ENCODE results near the gene TALDO1. TPM values are rescaled to one million over a fixed set of nuclear protein-coding genes. Genes with fewer than 3 reads are reported as not detected.

Gene TALDO1
- total and polyA plus RNA-seq, 2 of the 8 experiments (the other 6 are each of a cell fraction or from before 2014, with no cell fraction given): 265 to 308 TPM

DNA sequence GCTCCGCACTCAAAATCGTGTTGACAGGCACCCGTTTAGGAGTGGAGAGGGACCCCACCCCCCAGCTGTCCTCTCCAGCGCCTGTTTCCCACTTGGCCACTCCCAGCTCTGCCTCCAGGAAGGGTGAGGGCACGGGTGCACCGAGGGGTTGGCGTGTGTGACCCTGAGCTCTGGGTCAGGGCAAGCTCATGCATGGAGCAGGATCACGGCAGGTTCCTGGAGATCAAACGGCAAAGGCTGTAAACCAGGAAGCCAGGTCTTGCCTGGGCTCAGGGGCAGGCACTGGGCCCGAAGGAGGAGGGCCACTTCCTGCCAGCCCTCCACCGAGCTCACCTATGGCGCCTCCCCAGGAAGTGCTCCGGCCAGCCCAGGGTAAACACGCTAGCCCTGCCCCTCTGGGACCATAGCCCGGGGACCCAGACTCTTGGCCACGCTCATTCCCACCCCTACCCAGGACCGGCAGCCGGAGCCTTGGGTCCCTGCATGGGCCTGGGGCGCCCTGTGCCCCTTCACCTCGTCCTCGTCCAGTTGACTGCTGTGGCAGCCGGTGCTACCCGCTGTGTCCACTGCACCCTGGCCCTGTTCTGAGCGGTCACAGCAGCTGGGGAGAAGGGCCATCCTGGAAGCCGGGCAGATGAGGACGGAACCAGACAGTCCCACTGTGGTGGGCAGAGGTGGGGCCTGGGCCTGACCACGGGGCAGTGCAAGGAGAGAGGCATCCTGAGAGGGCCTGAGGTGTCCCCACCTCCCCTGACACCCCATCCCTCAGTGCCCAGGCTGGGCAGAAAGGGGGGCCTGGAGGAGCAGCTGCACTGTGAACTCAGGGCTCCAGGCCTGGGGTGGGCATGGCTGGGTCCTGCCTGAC, 42.3 kb upstream of the TALDO1 start:
- CTCF ChIA-PET (ENCODE audit: partially characterized antibody): interaction anchor here (0.6 to 3.6 kb wide), 5 partner anchors 8 to 43 kb away, joined by 4 to 22 read pairs (median 8); partner anchors contain the start of genes DEAF1 and TMEM80
- DNase-seq (ENCODE audit: low read depth in 1 of 2, low spot score in 2 of 2): no peak

More for the DNA sequence above, 42.3 kb upstream of the TALDO1 start:
- Histone ChIP-seq H3K79me2 (ENCODE audit: control insufficient read depth in 1 of 2, insufficient read depth in 2 of 2, low read length in 2 of 2) (no peaks in the 10 kb centered on the region), H3K4ac (replicated peaks; ENCODE audit: insufficient read length, low read depth, low read length) (peak overlapping the region; percentile 94), H2BK20ac (ENCODE audit: low read length) (0 out of 2 replicates have a peak overlapping the region, but pooled peaks have one; percentile 48), H3K4me1 (replicated peaks in 1 of 4; ENCODE audit: control insufficient read depth in 3 of 4, insufficient read depth in 4 of 4, low read length in 3 of 4) (peaks cover 0 to 43% (median 31%) of the 10 kb centered on the region in 4 experiments; a peak in 6 of 7 replicates), H3K27ac (ENCODE audit: low read depth, low read length) (no peak overlapping the region), H3K36me3 (ENCODE audit: control insufficient read depth in 2 of 4, insufficient read depth in 4 of 4, low read length in 3 of 4) (no peaks in the 10 kb centered on the region), H2BK12ac (ENCODE audit: low read depth, low read length) (peak overlapping the region; percentile 50; the same call in 1 of the 2 replicates), H3K27me3 (replicated peaks in 1 of 4; ENCODE audit: control insufficient read depth in 3 of 4, extremely low read depth in 1 of 4, insufficient read depth in 3 of 4, low read length in 3 of 4) (no peaks in the 10 kb centered on the region), H3K56ac (replicated peaks; ENCODE audit: insufficient read length, low read depth, low read length) (peak overlapping the region; percentile 39), H2BK120ac (replicated peaks; ENCODE audit: low read depth, low read length) (no peak overlapping the region), H4K8ac (ENCODE audit: extremely low read depth, insufficient read depth, low read length) (no peak overlapping the region; the same call in 1 of the 2 replicates), H2AFZ (ENCODE audit: low read length) (no peak overlapping the region), H3K23ac (ENCODE audit: insufficient read length) (no peak overlapping the region), H3K79me1 (ENCODE audit: low read depth, low read length) (no peaks in the 10 kb centered on the region), H4K5ac (ENCODE audit: insufficient read length, low read depth, low read length) (peak overlapping the region; percentile 30), H3K4me2 (ENCODE audit: insufficient read depth in 1 of 2, low read depth in 2 of 2, low read length in 2 of 2) (peak overlapping the region; percentile 62 to 85; a peak in 3 of 4 replicates), H2BK15ac (ENCODE audit: low read length) (peak overlapping the region; percentile 97; the same call in 1 of the 2 replicates), H4K91ac (replicated peaks; ENCODE audit: insufficient read length, low read length) (peak overlapping the region; percentile 91), H4K20me1 (replicated peaks in 1 of 2; ENCODE audit: control insufficient read depth in 1 of 2, insufficient read depth in 2 of 2, low read length in 2 of 2) (peaks cover 1 to 2% of the 10 kb centered on the region in 2 experiments), H3K9me3 (ENCODE audit: insufficient read depth in 2 of 2, low read depth in 1 of 2, low read length in 1 of 2) (no peaks in the 10 kb centered on the region), H3K14ac (ENCODE audit: insufficient read length) (no peak overlapping the region), H3K23me2 (ENCODE audit: low read depth, low read length) (peaks cover 8% of the 10 kb centered on the region; the same call in 1 of the 2 replicates), H3K4me3 (ENCODE audit: extremely low read depth in 1 of 4, insufficient read depth in 2 of 4, low read depth in 3 of 4, low read length in 4 of 4) (peak overlapping the region in 1 of 4 experiments; percentile 64; a peak in 2 of 8 replicates), H2AK5ac (ENCODE audit: low read depth, low read length) (peak overlapping the region; percentile 86; the same call in 1 of the 2 replicates), H2BK5ac (ENCODE audit: low read depth, low read length) (peak overlapping the region; percentile 10; the same call in 1 of the 2 replicates), H3K9ac (replicated peaks in 1 of 4; ENCODE audit: extremely low read depth in 1 of 4, low read depth in 3 of 4, low read length in 3 of 4) (no peak overlapping the region), H3K18ac (ENCODE audit: extremely low read depth, low read length) (peak overlapping the region; percentile 78)
- POLR2A ChIA-PET (ENCODE audit: partially characterized antibody): interaction anchor here (1.0 to 2.4 kb wide), 12 partner anchors 10 to 91 kb away, joined by 3 to 16 read pairs (median 4); partner anchors contain the start of genes CEND1, DEAF1, TALDO1 and TMEM80
- FAIRE-seq: no peak
- WGBS, 2 experiments (ENCODE audit: extremely low coverage in 1 of 2, insufficient coverage in 1 of 2, insufficient read length in 1 of 2, insufficient replicate concordance in 2 of 2, low coverage in 1 of 2, low lambda C conversion rate in 2 of 2, missing lambda C conversion rate in 1 of 2): 88% methylated on average over 26 of the region's 27 CpGs; no CpG with 5 or more reads in 1 of the 2 experiments
- no peak for TF ChIP-seq CBX8 (IDR thresholded peaks at IDR 0.05; ENCODE audit: borderline replicate concordance, low read depth, low read length)
- no peak for TF ChIP-seq HDAC2 (IDR thresholded peaks at IDR 0.05; ENCODE audit: borderline replicate concordance in 1 of 2, low read depth in 2 of 2, low read length in 2 of 2)
- TF ChIP-seq SUZ12 (IDR thresholded peaks at IDR 0.05; ENCODE audit: low read length): 0 out of 2 replicates have a peak, but pooled peaks have one; percentile 4
- TF ChIP-seq POLR2AphosphoS5 (IDR thresholded peaks at IDR 0.05; ENCODE audit: low read depth, low read length): no peak
- TF ChIP-seq ATF3 (IDR thresholded peaks at IDR 0.05; ENCODE audit: insufficient read depth, low read depth, low read length): no peak

All from H1 (cell line).